GM21619 (cell line): Measurements from ENCODE around the gene DHRS3.
"Not testable (repeated sequence)": the region's sequence is repeated elsewhere in the genome, so short reads cannot be mapped to it uniquely, and the experiment has no call there.

Experiments used
- ATAC-seq: cut with Tn5 transposase; IDR thresholded peaks from one replicate; pipeline ENCODE4 v1.9.1; 2021; ENCODE audit not compliant: unreplicated experiment

Gene DHRS3

DNA sequence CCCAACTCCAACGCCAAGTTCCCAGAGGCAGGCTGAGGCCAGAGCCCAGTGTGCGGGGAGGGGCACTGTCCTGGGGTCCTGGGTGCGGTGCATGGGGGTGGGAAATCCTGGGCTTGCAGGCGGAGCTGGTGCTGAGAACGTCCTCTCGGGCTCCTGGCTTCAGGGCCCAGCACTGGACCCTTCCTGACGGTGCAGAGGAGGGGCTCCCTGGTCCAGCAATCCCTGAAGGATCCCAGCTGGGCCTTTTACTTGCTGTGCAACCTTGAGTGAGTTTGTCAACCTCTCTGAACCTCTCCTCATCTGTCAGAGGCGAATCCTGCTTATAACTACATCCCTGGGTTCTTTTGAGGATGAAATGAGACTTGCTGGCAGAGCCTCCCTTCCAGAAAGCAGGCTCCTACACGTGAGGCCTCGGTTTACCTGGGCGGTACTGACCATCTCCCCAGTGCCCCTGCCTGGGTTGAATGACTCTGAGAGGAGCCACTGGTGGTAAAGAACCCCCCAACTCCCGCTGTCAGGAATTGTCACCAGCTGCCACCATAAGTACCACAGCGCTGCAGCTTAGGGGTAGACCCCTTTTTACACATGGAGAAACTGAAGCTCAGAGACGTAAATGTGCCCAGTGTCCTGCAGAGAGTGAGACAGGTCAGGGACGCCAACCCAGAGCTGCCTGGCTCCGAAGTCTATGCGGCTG is 77.3 kb downstream of the DHRS3 start:
- no peak for ATAC-seq

GRCh38 chr1:12539705-12540579 is 78.1 kb downstream of the DHRS3 start:
- no peak for ATAC-seq

DNA sequence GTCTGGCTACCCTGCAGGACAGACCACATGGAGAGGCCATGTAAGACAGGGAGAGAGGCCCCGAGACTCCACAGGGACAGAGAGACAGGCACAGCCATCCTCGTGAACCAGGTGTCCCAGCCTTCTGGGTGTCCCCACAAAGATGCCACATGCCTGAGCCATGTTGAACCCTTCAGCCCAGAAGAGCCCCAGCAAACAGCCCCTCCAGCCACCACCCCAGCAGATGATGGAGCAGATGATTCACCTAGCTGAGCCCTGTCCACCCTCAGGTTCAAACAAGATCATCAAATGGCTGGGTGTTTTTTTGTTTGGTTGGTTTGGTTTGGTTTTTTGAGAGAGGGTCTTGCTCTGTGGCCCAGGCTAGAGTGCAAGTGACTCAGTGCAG is 78.7 kb downstream of the DHRS3 start:
- ATAC-seq = no peak

DNA sequence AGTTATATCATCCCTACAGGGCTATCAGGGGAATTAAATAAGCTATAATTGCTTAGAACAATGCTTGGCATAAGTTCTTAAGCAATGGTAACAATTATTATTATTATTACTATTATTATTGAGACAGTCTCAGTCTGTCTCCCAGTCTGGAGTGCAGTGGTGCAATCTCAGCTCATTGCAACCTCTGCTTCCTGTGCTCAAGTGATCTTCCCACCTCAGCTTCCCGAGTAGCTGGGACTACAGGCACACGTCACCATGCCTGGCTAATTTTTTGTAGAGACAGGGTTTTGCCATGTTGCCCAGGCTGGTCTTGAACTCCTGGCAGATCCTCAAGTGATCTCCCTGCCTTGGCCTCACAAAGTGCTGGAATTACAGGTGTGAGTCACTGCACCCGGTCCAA is 79.5 kb downstream of the DHRS3 start:
- not testable (repeated sequence) for ATAC-seq

DNA sequence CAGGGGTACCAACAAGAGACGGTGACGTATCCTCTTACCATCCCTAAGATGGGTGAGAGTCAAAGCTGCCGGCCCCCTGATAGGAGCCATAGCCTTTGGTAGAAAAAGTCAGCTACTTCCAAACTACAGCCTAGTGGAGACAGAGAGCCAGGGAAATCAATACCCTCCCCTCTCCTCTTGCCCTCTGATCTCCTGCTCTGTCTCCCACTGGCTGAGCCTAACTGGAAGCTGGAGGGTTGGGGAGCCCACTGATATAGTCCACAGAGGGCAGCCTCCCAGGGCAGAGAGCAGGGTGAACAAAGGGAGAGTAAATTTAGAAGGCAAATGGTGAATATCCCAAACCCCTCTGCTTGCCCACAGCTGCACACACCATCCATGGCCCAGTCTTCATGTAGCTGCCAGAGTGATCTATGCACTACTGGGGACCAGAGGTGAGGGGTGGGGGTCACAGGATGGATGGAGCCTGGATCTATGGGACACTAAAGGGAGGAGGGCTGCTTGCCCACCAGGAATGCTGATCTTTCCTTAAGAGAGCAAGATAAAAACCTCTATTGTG is 80.0 kb downstream of the DHRS3 start:
- ATAC-seq = no peak

DNA sequence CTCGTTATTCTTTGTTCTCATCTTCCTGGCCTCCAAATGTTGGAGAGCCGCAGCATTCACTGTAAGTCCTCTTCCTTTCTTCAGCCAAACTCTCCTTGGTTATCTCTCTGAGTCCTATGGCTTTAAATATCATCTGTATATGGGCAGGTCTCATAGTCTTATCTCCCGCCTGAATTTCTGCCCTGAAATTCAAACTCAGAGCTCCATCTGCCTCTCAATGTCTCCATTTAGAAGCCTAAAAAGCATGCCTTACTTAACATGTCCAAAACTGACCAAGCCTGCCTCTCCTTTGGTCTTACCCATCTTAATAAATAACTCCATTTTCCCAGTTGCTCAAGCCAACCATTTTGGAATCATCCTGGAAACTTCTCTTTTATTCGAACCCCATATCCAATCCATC is 80.7 kb downstream of the DHRS3 start:
- ATAC-seq = no peak

- no peak for ATAC-seq
Observed at GRCh38 chr1:12536023-12536639, 81.9 kb downstream of the DHRS3 start.

- no peak for ATAC-seq
Observed at GRCh38 chr1:12532405-12533315, 85.3 kb downstream of the DHRS3 start.

GRCh38 chr1:12531179-12531499 is 86.9 kb downstream of the DHRS3 start:
- no peak for ATAC-seq

- no peak for ATAC-seq
Observed at GRCh38 chr1:12530462-12531178, 87.4 kb downstream of the DHRS3 start.

DNA sequence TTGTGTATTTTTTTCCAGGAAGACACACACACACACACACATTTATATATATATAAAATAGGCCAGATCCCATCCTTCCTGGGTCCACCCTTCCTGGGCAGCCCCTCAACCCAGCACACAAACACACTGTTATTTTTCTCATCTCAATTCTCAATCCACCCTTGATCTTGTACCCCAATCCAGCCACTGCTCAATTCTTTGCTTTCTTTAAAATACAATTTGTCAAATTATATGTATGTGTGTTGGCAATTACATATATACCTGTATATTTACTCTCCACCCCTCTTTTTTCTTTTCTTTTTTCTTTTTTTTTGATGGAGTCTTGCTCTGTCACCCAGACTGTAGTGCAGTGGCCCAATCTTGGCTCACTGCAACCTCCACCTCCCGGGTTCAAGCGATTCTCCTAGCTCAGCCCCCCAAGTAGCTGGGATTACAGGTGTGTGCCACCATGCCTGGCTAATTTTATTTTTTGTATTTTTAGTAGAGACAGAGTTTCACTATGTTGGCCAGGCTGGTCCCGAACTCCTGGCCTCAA is 88.3 kb downstream of the DHRS3 start:
- no peak for ATAC-seq

DNA sequence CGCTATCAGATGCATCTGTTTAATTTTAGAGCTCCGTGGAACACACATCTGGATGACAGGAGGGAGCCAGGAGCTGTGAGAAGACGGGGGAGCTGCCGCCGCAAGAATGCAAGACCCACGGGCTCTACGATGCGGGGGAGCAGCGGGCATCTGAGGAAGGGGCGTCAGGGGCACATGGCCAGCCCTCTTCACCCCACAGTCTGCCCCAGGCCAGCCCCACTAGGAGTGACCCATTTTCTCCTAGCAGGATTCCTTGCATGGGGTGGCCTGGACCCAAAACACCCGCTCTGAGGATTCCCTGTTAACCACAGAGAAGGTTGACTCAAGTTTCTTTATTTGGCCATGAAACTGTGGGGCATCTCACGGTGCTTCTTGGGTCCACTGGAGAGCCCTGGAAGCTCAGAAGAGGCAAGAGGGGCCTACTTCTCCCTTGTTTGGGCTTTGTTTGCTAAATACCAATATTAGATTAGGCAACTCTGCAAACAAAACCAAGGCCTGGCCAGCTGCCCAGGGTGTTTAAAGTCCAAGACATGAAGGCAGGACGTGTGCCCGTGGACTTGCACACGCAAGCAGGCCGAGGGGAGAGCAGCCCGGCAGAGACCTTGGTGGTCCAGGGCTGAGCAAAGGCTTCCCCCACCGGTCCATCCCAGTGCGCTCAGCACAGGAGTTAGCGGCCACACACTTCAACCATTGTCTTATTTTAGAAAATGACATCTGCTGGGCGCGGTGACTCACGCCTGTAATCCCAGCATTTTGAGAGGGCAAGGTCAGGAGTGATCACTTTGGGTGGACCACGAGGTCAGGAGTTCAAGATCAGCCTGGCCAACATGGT is 89.8 kb downstream of the DHRS3 start:
- no peak for ATAC-seq

DNA sequence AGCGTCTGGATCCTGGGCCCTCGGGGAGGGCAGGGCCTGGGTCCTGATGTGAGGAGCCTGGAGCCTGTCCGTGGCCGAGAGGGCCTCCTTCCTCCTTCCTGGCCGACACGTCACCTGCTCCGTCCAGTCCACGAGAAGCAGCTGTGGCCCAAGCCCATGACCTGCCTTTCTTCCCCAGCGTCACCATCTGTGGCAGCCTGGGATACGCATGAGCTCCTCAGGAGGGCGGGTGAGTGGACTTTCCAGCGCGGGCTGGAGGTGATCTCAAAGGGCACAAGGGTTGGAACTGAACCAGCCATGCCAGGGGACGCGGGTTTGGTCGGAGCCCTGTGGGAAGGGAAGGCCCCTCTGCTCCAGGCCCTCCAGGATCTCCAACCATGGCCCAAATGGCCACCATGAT is 90.4 kb downstream of the DHRS3 start:
- ATAC-seq = no peak

GRCh38 chr1:12525311-12526181 is 92.5 kb downstream of the DHRS3 start:
- ATAC-seq = no peak

DNA sequence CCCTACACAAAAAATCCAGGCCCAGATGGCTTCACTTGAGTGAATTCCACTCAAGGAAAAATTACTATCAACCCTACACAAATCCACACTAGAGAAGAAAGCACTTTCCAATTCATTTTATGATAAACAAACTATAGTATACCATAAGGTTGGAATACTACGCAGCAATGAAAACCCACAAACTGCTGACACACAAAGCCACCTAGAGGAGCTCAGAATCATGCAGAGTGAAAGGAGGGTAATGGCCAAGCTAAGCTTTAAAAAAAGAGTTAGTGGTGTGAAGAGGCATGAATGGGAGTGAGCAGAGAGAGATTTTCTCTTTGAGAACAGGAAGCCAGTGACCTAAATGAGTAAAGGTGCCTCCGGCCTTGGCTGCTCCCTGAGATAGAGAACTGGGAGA is 93.7 kb downstream of the DHRS3 start:
- no peak for ATAC-seq

DNA sequence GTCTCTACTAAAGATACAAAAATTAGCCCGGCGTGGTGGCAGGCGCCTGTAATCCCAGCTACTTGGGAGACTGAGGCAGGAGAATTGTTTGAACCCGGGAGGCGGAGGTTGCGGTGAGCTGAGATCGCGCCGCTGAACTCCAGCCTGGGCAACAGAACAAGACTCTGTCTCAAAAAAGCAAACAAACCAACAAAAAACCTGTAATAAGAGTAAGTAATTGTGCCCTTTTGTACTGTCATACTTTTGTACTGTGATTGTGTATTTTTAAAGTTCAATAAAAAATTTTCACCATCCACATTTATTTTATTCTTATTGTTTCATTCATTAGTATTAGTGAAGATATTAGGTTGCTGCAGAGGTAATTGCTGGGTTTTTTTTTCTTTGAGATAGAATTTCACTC is 95.2 kb downstream of the DHRS3 start:
- not testable (repeated sequence) for ATAC-seq

GRCh38 chr1:12521096-12521495 is 96.9 kb downstream of the DHRS3 start:
- no peak for ATAC-seq
